CD4-positive, alpha-beta memory T cell (primary cell): ENCODE results near the gene RNF144A. TPM values are rescaled to one million over a fixed set of nuclear protein-coding genes. Genes with fewer than 3 reads are reported as not detected.

Source experiments
- CTCF ChIA-PET: fragments of 350-600 bp; sonication (Branson Sonifier 250); formaldehyde crosslinking; loops from one replicate; lab custom pipeline; 2021; ENCODE audit warnings: inconsistent platforms; ENCODE audit not compliant: partially characterized antibody; lab: Charles Lee
- POLR2A ChIA-PET: fragments of 350-600 bp; sonication (Branson Sonifier 250); formaldehyde crosslinking; loops from one replicate; lab custom pipeline; 2021; ENCODE audit not compliant: partially characterized antibody; lab: Charles Lee
- DNase-seq, 5 donors: peaks; one replicate each; pipeline versions ENCODE4 v3.0.0 to v3.0.0-alpha.2; 2020 to 2022; ENCODE audit warnings: mixed read lengths in 1 of 5
- H3K27ac ChIP-seq: one replicate; pipeline ENCODE4 v1.7.0; 2013; ENCODE audit warnings: low read depth, low read length
- H3K27me3 ChIP-seq: 2 replicates; pipeline ENCODE4 v1.7.0; 2013; ENCODE audit warnings: mild to moderate bottlenecking, low read length, moderate library complexity; ENCODE audit not compliant: insufficient read depth
- H3K36me3 ChIP-seq: 2 replicates; pipeline ENCODE4 v1.7.0; 2013; ENCODE audit warnings: mild to moderate bottlenecking, low read length, moderate library complexity; ENCODE audit not compliant: insufficient read depth
- H3K4me1 ChIP-seq: 2 replicates; pipeline ENCODE4 v1.7.0; 2013; ENCODE audit warnings: mild to moderate bottlenecking, low read length, moderate library complexity; ENCODE audit not compliant: insufficient read depth
- H3K4me3 ChIP-seq, 2 donors: one replicate each; pipeline ENCODE4 v1.7.0; 2013; ENCODE audit warnings: low read length in 2 of 2, mild to moderate bottlenecking in 1 of 2
- H3K9me3 ChIP-seq, 2 donors: one replicate each; pipeline ENCODE4 v1.7.0; 2013; ENCODE audit warnings: low read length in 2 of 2, control low read depth in 1 of 2; ENCODE audit not compliant: control insufficient read depth in 1 of 2
- H3K27ac Mint-ChIP-seq, 7 donors: one replicate each; pipeline ENCODE4 v1.8.0; 2020 to 2021; ENCODE audit warnings: mixed read lengths in 7 of 7, mild to moderate bottlenecking in 6 of 7, inconsistent platforms in 3 of 7, moderate library complexity in 3 of 7
- H3K27me3 Mint-ChIP-seq, 2 donors: one replicate each; pipeline ENCODE4 v1.8.0; 2020 to 2021; ENCODE audit warnings: mixed read lengths in 2 of 2
- H3K36me3 Mint-ChIP-seq, 2 donors: one replicate each; pipeline ENCODE4 v1.8.0; 2020 to 2021; ENCODE audit warnings: mixed read lengths in 2 of 2, inconsistent platforms in 1 of 2, mild to moderate bottlenecking in 1 of 2
- H3K4me1 Mint-ChIP-seq, 4 donors: one replicate each; pipeline ENCODE4 v1.8.0; 2020 to 2021; ENCODE audit warnings: mixed read lengths in 4 of 4, mild to moderate bottlenecking in 1 of 4
- H3K4me3 Mint-ChIP-seq, 8 donors: one replicate each; pipeline ENCODE4 v1.8.0; 2020 to 2021; ENCODE audit warnings: mixed read lengths in 8 of 8, mild to moderate bottlenecking in 7 of 8, moderate library complexity in 6 of 8, inconsistent platforms in 3 of 8
- H3K9me3 Mint-ChIP-seq, 8 donors: one replicate each; pipeline ENCODE4 v1.8.0; 2020 to 2021; ENCODE audit warnings: mixed read lengths in 8 of 8, mild to moderate bottlenecking in 5 of 8, inconsistent platforms in 3 of 8, moderate library complexity in 1 of 8
- intact Hi-C: fragments of 100-400 bp; cut with micrococcal nuclease; formaldehyde crosslinking; loops from one replicate; pipeline ENCODE4 v1.15.1; 2023
- polyA plus RNA-seq, 2 donors: library from polyadenylated mRNA; unstranded; fragments of 300-500 nt; fragmentation: Illumina TruSeq; gene quantifications; one replicate each; pipeline ENCODE4 v1.2.3, GENCODE V29; 2021
- total RNA-seq, 2 experiments: library from RNA; stranded (reverse); gene quantifications; one replicate each; pipeline ENCODE4 v1.2.3, GENCODE V29; 2021

The RNF144A gene
- total and polyA plus RNA-seq, 4 experiments from 2014 or later = 3.9 to 41.1 (median 23.8) TPM

DNA sequence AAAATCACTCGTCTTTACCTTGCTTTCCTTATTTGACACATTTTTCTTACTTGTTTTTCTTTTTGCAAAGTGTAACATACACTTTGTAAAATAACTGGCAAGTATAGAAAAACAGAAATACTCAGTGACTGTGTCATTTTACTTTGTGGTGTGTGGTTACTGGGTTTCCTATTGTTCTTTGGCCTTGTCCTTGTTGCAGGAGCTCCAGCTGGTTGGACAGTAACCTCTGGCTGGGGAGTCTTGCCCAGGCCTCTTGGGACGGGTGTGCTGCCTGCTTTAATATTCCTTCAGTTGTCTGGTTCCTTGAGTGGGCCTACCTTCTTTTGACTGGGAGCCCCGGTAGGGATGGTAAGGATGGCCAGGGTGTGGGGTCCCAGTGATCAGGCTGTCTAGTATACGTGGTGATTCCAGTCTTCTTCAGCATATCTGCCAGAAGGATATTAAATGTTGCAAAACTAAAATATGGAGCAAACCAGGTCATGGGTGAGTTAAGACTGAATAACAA, 53.8 kb downstream of the RNF144A start:
- Histone ChIP-seq H3K4me3 (no peak overlapping the region), H3K36me3 (no peaks in the 10 kb centered on the region), H3K27ac (no peak overlapping the region), H3K9me3 (no peaks in the 10 kb centered on the region), H3K4me1 (no peaks in the 10 kb centered on the region), H3K27me3 (no peaks in the 10 kb centered on the region)
- H3K4me1 Mint-ChIP-seq = peaks cover 3 to 9% (median 4%) of the 10 kb centered on the region in 4 donors
- CTCF ChIA-PET = interaction anchor here (1.0 kb wide), 1 partner anchor 18 kb away, joined by 3 read pairs; no protein-coding TSS in a partner anchor
- no peak overlapping the region for H3K4me3 Mint-ChIP-seq
- peaks cover 35 to 58% of the 10 kb centered on the region in 2 donors for H3K36me3 Mint-ChIP-seq
- POLR2A ChIA-PET = no interaction called here
- no peaks in the 10 kb centered on the region for H3K27me3 Mint-ChIP-seq
- peak overlapping the region in 2 of 7 donors; percentile 7 to 67 for H3K27ac Mint-ChIP-seq
- no peak for DNase-seq
- intact Hi-C loops = no loop called here
- peaks cover 0 to 2% (median 0%) of the 10 kb centered on the region in 8 donors for H3K9me3 Mint-ChIP-seq

DNA sequence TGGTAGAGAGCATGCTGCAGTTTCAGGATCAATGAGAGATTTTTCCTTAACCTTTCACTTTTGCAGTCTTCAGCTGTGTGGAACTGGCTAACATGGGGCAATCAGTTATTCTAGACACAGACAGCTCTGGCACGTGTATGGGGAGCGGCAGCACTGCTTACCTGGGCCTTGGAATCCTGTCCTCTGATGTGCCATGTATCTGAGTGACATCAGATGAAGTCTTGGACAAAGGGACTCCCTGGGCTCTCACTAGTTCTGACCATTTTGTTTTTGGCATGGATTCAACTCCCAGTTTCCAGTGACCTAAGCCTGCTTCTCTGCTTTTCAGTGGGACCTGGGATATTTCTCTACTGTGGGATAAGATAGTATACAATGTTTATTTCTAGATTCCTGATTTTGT, 54.3 kb downstream of the RNF144A start:
- Histone ChIP-seq H3K4me1 (no peaks in the 10 kb centered on the region), H3K27ac (no peak overlapping the region), H3K9me3 (no peaks in the 10 kb centered on the region), H3K27me3 (no peaks in the 10 kb centered on the region), H3K4me3 (no peak overlapping the region), H3K36me3 (no peaks in the 10 kb centered on the region)
- H3K27ac Mint-ChIP-seq = no peak overlapping the region
- peaks cover 0 to 2% (median 0%) of the 10 kb centered on the region in 8 donors for H3K9me3 Mint-ChIP-seq
- H3K27me3 Mint-ChIP-seq = no peaks in the 10 kb centered on the region
- ChIA-PET POLR2A (no interaction called here), CTCF (interaction anchor here (1.0 kb wide), 1 partner anchor 17 kb away, joined by 3 read pairs; no protein-coding TSS in a partner anchor)
- H3K4me3 Mint-ChIP-seq = no peak overlapping the region
- intact Hi-C loops = no loop called here
- peaks cover 4 to 9% (median 5%) of the 10 kb centered on the region in 4 donors for H3K4me1 Mint-ChIP-seq
- H3K36me3 Mint-ChIP-seq = peaks cover 36 to 57% of the 10 kb centered on the region in 2 donors
- DNase-seq = no peak

- no peaks in the 10 kb centered on the region for H3K4me1 ChIP-seq
- peaks cover 33 to 53% of the 10 kb centered on the region in 2 donors for H3K36me3 Mint-ChIP-seq
- H3K4me1 Mint-ChIP-seq = peaks cover 0 to 7% (median 4%) of the 10 kb centered on the region in 4 donors
- no peak overlapping the region for H3K4me3 Mint-ChIP-seq
- H3K27me3 Mint-ChIP-seq = no peaks in the 10 kb centered on the region
- intact Hi-C loops = no loop called here
- no peaks in the 10 kb centered on the region for H3K27me3 ChIP-seq
- H3K9me3 Mint-ChIP-seq = peaks cover 0 to 2% (median 0%) of the 10 kb centered on the region in 8 donors
- POLR2A ChIA-PET = no interaction called here
- DNase-seq = no peak
- H3K27ac ChIP-seq = no peak overlapping the region
- no peaks in the 10 kb centered on the region for H3K9me3 ChIP-seq
- CTCF ChIA-PET = interaction anchor here (1.0 kb wide), 1 partner anchor 17 kb away, joined by 3 read pairs; no protein-coding TSS in a partner anchor
- H3K27ac Mint-ChIP-seq = no peak overlapping the region
- no peaks in the 10 kb centered on the region for H3K36me3 ChIP-seq
- H3K4me3 ChIP-seq = no peak overlapping the region
Measured at GRCh38 chr2:6972067-6972710, 55.0 kb downstream of the RNF144A start.

DNA sequence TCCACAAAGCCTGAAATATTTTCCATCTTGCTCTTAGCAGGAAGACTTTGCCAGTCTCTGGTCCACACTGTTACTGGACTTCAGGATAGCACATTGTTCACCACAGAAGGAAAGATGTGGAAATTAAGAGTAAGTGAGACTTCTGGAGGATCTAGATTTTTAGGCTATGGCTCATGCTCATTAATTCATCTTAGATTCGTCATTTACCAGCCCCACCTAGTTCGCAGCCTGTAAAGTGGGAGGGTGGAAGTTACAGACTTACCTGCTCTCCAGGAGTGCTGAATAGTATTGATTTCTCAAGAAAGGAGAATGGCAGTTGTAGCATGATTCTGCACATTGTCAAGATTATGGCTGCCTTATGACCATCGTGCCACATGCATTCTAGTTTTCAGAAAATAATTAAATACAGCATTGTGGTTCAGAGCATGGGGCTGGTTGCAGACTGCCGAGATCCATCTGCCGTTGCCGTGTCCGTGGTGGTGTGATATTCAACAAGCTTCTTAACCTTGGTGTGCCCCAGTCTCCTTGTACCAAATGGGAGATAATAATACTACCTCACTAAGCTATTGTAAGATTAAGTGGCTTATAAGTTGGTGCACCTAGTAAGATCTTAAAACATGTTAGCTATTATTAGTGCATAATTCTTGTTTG, 56.8 kb downstream of the RNF144A start:
- POLR2A ChIA-PET = no interaction called here
- CTCF ChIA-PET = no interaction called here
- no peaks in the 10 kb centered on the region for H3K27me3 ChIP-seq

DNA sequence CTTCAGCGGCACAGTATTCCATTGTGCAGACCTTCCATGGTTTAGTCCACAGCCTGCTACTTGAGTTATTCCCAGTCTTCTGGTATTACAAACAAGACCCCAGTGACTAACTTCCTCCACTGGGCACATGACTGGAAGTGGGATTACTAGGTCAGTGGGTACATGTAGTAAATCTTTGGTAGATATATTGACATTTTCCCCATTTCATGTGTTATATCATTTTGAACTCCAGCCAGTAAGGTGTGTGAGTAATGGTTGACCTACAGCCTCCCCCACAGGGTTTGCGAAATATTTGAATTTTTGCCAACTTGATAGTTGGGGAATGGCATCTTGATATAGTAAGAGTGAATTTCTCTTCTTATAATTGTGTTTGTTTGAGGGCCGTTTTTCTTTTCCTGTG, 58.8 kb downstream of the RNF144A start:
- intact Hi-C loops = no loop called here
- Mint-ChIP-seq H3K27me3 (no peaks in the 10 kb centered on the region), H3K27ac (no peak overlapping the region), H3K4me3 (no peak overlapping the region), H3K9me3 (peaks cover 0 to 3% (median 0%) of the 10 kb centered on the region in 8 donors), H3K4me1 (peaks cover 3 to 7% (median 6%) of the 10 kb centered on the region in 4 donors), H3K36me3 (peaks cover 34 to 65% of the 10 kb centered on the region in 2 donors)
- no peaks in the 10 kb centered on the region for H3K36me3 ChIP-seq
- ChIA-PET POLR2A (no interaction called here), CTCF (no interaction called here)
- H3K27me3 ChIP-seq = no peaks in the 10 kb centered on the region
- no peak for DNase-seq
- no peaks in the 10 kb centered on the region for H3K9me3 ChIP-seq
- no peak overlapping the region for H3K27ac ChIP-seq
- H3K4me1 ChIP-seq = no peaks in the 10 kb centered on the region
- no peak overlapping the region for H3K4me3 ChIP-seq

More for the DNA sequence above, 56.8 kb downstream of the RNF144A start:
- intact Hi-C loops = no loop called here
- Mint-ChIP-seq H3K9me3 (peaks cover 0 to 2% (median 0%) of the 10 kb centered on the region in 8 donors), H3K36me3 (peaks cover 35 to 61% of the 10 kb centered on the region in 2 donors), H3K27me3 (no peaks in the 10 kb centered on the region), H3K4me3 (no peak overlapping the region), H3K27ac (peak overlapping the region in 1 of 7 donors; percentile 35), H3K4me1 (peaks cover 1 to 8% (median 5%) of the 10 kb centered on the region in 4 donors)
- Histone ChIP-seq H3K4me3 (no peak overlapping the region), H3K9me3 (no peaks in the 10 kb centered on the region), H3K27ac (no peak overlapping the region), H3K4me1 (no peaks in the 10 kb centered on the region), H3K36me3 (no peaks in the 10 kb centered on the region)
- DNase-seq = no peak

- H3K4me1 Mint-ChIP-seq = peaks cover 3 to 17% (median 9%) of the 10 kb centered on the region in 4 donors
- peaks cover 28 to 62% of the 10 kb centered on the region in 2 donors for H3K36me3 Mint-ChIP-seq
- DNase-seq = no peak
- no peak overlapping the region for H3K27ac ChIP-seq
- no peaks in the 10 kb centered on the region for H3K4me1 ChIP-seq
- H3K4me3 ChIP-seq = no peak overlapping the region
- peak overlapping the region in 1 of 7 donors; percentile 61 for H3K27ac Mint-ChIP-seq
- no peaks in the 10 kb centered on the region for H3K27me3 ChIP-seq
- CTCF ChIA-PET = no interaction called here
- POLR2A ChIA-PET = no interaction called here
- H3K9me3 ChIP-seq = no peaks in the 10 kb centered on the region
- H3K4me3 Mint-ChIP-seq = no peak overlapping the region
- intact Hi-C loops = no loop called here
- H3K9me3 Mint-ChIP-seq = peaks cover 0 to 2% (median 0%) of the 10 kb centered on the region in 8 donors
- no peaks in the 10 kb centered on the region for H3K36me3 ChIP-seq
- no peaks in the 10 kb centered on the region for H3K27me3 Mint-ChIP-seq
Measured at GRCh38 chr2:6977113-6977741, 60.0 kb downstream of the RNF144A start.

DNA sequence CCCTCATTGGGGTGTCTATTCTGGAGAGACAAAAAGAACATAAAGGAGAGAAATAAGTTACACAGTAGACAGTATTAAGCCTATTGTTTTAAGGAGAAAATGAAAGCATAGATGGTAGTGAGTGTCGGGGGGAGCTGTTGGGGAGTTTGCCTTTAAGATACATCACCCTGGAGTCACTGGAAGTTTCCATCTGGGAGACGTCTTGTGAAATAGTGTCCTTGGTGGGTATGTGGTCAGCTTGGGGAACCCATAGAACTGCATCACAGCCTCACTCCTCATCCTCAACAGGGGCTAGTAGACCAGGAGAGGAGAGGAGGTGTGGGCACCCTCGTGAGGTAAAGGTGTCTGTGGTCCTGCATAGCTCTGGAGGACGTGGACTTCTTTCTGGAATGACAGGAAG, 60.6 kb downstream of the RNF144A start:
- no peaks in the 10 kb centered on the region for H3K27me3 ChIP-seq
- intact Hi-C loops = no loop called here
- no peaks in the 10 kb centered on the region for H3K4me1 ChIP-seq
- H3K27me3 Mint-ChIP-seq = no peaks in the 10 kb centered on the region
- no peaks in the 10 kb centered on the region for H3K36me3 ChIP-seq
- no peak overlapping the region for H3K4me3 Mint-ChIP-seq
- no peak overlapping the region for H3K4me3 ChIP-seq
- H3K9me3 Mint-ChIP-seq = peaks cover 0 to 2% (median 0%) of the 10 kb centered on the region in 8 donors
- no peak for DNase-seq
- H3K27ac ChIP-seq = no peak overlapping the region
- CTCF ChIA-PET = no interaction called here
- no peaks in the 10 kb centered on the region for H3K9me3 ChIP-seq
- H3K4me1 Mint-ChIP-seq = peaks cover 3 to 18% (median 10%) of the 10 kb centered on the region in 4 donors
- POLR2A ChIA-PET = no interaction called here
- peaks cover 23 to 59% of the 10 kb centered on the region in 2 donors for H3K36me3 Mint-ChIP-seq
- H3K27ac Mint-ChIP-seq = peak overlapping the region in 1 of 7 donors; percentile 61
